ENCODE measurements around the gene GRB14.

The GRB14 gene

DNA sequence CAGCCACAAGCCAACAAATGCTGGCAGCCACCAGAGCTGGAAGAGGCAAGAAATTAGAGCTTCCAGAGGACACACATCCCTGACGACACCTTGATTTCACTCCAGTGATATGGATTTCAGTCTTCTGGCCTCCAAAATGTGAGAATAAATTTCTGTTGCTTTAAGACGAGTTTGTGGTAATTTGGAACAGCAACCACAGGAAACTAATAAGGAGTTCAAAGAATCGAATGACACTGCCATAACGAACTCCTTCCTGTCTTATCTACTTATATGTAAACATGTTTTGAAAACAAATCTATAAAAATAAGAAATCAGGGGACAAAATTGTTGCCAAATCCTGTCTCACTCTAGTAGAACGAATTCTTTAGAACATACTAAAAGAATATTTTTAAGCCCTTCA lies 75.8 kb downstream of the GRB14 start:
- DNase-seq, result no peak
- TF ChIP-seq, protein P1, sequence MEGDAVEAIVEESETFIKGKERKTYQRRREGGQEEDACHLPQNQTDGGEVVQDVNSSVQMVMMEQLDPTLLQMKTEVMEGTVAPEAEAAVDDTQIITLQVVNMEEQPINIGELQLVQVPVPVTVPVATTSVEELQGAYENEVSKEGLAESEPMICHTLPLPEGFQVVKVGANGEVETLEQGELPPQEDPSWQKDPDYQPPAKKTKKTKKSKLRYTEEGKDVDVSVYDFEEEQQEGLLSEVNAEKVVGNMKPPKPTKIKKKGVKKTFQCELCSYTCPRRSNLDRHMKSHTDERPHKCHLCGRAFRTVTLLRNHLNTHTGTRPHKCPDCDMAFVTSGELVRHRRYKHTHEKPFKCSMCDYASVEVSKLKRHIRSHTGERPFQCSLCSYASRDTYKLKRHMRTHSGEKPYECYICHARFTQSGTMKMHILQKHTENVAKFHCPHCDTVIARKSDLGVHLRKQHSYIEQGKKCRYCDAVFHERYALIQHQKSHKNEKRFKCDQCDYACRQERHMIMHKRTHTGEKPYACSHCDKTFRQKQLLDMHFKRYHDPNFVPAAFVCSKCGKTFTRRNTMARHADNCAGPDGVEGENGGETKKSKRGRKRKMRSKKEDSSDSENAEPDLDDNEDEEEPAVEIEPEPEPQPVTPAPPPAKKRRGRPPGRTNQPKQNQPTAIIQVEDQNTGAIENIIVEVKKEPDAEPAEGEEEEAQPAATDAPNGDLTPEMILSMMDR (IDR thresholded peaks at IDR 0.05; ENCODE audit: low read depth, low read length), result no peak
- Histone ChIP-seq H3K4me3 (ENCODE audit: low read depth, low read length) (no peak overlapping the region), H3K36me3 (no peaks in the 10 kb centered on the region), H3K9me3 (no peaks in the 10 kb centered on the region), H3K27me3 (no peaks in the 10 kb centered on the region), H3K4me1 (no peaks in the 10 kb centered on the region)

DNA sequence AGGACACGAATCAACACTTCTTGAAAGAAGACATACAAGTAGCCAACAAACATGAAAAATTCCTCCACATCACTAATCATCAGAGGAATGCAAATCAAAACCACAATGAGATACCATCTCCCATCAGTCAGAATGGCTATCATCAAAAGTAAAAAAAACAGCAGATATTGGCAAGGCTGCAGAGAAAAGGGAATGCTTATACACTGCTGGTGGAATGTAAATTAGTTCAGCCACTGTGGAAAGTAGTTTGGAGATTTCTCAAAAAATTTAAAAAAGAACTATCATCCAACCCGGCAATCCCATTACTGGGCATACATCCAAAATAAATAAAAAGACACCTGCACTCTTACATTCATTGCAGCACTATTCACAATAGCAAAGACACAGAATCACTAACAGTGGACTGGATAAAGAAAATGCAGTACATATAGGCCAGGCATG lies 78.7 kb downstream of the GRB14 start:
- TF ChIP-seq, protein P1 (IDR thresholded peaks at IDR 0.05; ENCODE audit: low read depth, low read length), result no peak
- Histone ChIP-seq H3K36me3 (no peaks in the 10 kb centered on the region), H3K9me3 (no peaks in the 10 kb centered on the region), H3K4me3 (ENCODE audit: low read depth, low read length) (no peak overlapping the region), H3K4me1 (no peaks in the 10 kb centered on the region), H3K27me3 (no peaks in the 10 kb centered on the region)
- DNase-seq, result no peak

DNA sequence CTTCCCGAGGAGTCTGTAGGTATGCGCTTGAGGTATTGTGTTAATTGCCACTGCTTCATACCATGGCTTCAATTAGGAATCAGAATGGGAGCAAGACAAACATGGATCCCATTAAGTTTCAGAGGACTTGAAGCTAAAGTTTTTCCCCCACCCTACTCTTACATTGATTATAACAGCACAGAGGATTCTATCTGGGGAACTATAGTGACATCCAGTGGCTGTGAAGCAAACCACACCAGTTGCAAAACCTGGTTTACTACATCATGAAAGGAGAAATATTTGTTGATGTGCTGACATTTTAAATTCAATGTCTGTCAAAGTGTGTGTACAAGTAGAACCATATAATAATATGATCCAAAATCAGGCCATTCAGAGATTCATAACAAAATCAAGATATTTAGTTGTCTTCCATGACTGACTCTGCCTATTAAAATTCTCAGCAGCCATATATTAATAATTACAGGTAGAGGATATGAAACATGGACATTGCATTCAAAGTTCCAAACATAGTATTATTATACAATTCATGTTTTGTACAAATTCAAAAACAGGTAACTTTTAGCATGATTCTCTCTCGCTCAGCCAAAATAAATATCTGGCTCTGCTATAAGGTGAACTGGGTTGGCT lies 82.9 kb downstream of the GRB14 start:
- no peak for DNase-seq
- H3K4me1 ChIP-seq, result no peaks in the 10 kb centered on the region
- TF ChIP-seq, protein P1 (IDR thresholded peaks at IDR 0.05; ENCODE audit: low read depth, low read length), result peak; percentile 67
- no peak overlapping the region for H3K4me3 ChIP-seq (ENCODE audit: low read depth, low read length)
- H3K9me3 ChIP-seq, result no peaks in the 10 kb centered on the region
- H3K36me3 ChIP-seq, result no peaks in the 10 kb centered on the region
- H3K27me3 ChIP-seq, result no peaks in the 10 kb centered on the region; the same call in 1 of the 2 replicates

DNA sequence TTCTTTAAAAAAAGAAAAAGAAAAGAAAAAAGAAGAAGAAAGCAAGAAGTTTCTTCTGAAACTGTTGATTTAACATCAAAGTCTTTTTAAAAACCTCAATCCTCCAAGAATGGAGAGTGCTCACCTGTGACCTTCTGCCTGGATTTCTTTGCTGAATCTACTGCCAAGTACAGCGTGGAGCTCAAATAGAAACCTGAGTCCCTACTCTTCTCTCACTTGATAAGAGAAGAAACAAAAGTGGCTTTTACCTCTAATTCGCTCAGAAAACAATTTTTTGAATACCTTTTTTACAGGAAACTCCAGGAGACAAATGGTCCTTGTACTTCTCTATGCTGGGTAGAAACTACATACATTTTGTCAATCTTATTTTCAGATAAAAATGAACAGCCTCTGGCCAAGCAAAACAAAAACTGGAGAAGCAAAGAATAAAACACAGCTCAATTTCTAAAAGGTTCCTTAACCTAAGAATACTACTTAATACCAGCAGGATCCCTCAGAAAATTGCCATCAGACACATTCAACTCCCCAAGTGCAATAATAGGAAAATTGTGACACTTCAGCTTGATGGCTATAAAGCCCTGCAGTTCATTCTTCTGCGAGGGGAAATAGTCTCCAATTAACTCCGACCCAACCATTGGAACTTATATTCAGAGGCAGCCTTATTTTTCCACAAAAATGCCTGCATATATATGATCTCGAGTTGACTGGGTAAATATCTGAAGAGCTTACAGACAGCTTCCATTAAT lies 85.8 kb downstream of the GRB14 start:
- DNase-seq, result no peak
- Histone ChIP-seq H3K9me3 (no peaks in the 10 kb centered on the region), H3K36me3 (no peaks in the 10 kb centered on the region), H3K4me3 (ENCODE audit: low read depth, low read length) (no peak overlapping the region), H3K4me1 (no peaks in the 10 kb centered on the region), H3K27me3 (no peaks in the 10 kb centered on the region; the same call in 1 of the 2 replicates)
- TF ChIP-seq, protein P1 (IDR thresholded peaks at IDR 0.05; ENCODE audit: low read depth, low read length), result no peak

DNA sequence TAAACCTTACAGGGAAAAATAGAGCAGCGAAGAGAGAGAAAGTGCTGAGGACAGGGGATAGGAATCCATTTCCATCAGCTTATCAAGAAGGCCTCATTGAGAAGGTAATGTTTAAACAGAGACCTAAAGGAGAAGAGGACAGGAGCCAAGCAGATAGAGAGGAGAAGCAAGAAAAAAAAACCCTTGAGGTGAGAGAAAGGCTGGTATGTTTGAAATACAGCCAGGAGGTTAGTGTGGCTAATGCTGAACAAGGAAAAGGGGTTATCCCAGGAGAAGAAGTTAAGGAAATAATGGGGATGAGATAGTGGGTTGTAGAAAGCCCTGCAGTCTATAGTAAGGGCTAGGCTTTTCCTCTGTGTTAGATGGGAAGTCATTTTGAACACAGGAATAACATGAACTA lies 90.8 kb downstream of the GRB14 start:
- Histone ChIP-seq H3K4me3 (ENCODE audit: low read depth, low read length) (no peak overlapping the region), H3K4me1 (no peaks in the 10 kb centered on the region), H3K9me3 (no peaks in the 10 kb centered on the region), H3K36me3 (no peaks in the 10 kb centered on the region), H3K27me3 (no peaks in the 10 kb centered on the region)
- TF ChIP-seq, protein P1 (IDR thresholded peaks at IDR 0.05; ENCODE audit: low read depth, low read length), result no peak
- no peak for DNase-seq

DNA sequence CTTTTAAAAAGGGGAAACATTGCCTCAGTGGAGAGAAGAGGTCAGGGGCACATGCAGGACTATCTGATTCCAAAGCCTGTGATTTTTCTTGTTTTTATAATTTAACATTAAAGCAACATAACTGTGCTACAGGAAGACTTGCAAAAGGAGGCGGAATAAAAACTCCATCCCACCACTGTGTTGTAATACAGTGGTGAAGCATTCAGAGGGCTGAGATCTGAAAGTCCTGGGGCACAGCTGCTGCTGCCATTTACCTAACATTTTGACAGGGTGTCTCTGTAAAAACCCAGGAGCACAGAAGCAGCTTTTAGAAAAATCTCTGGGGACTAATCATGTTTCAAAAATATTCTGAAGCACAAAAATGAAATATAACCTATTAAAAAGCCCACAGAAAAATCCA lies 97.6 kb downstream of the GRB14 start:
- no peak for DNase-seq
- Histone ChIP-seq H3K27me3 (no peaks in the 10 kb centered on the region), H3K4me3 (ENCODE audit: low read depth, low read length) (no peak overlapping the region), H3K4me1 (no peaks in the 10 kb centered on the region), H3K36me3 (no peaks in the 10 kb centered on the region), H3K9me3 (no peaks in the 10 kb centered on the region)
- TF ChIP-seq, protein P1 (IDR thresholded peaks at IDR 0.05; ENCODE audit: low read depth, low read length), result no peak

Data from BE2C (cell line).